GM23338 (cell line): Measurements from ENCODE around the gene CXCL6. TPM values are rescaled to one million over a fixed set of nuclear protein-coding genes. Genes with fewer than 3 reads are reported as not detected.

Source experiments
- ATAC-seq: fragments of 200-7000 bp; cut with Tn5 transposase; 3 replicates; pipeline ENCODE4 v1.9.1; 2020
- DNase-seq: peaks from one replicate; pipeline ENCODE4 v3.0.0-alpha.2; 2015; ENCODE audit warnings: low spot score
- H2AFZ ChIP-seq: fragments of 200-600 bp; sonication (generic); 2 replicates; pipeline ENCODE4 v1.8.0; 2016; ENCODE audit warnings: antibody characterized with exemption, mild to moderate bottlenecking, moderate library complexity
- H3F3A ChIP-seq: fragments of 200-600 bp; sonication (generic); replicated peaks from 2 replicates; pipeline ENCODE4 v1.8.0; 2017; ENCODE audit warnings: antibody characterized with exemption, mixed run types, low read depth
- H3K27ac ChIP-seq: fragments of 200-600 bp; sonication (generic); 2 replicates; pipeline ENCODE4 v1.6.1; 2016; ENCODE audit warnings: low read depth
- H3K27me3 ChIP-seq: fragments of 200-600 bp; sonication (generic); 2 replicates; pipeline ENCODE4 v1.8.0; 2016; ENCODE audit warnings: mild to moderate bottlenecking, mixed run types, moderate library complexity; ENCODE audit not compliant: insufficient read depth
- H3K36me3 ChIP-seq: fragments of 200-600 bp; sonication (generic); 2 replicates; pipeline ENCODE4 v1.8.0; 2016; ENCODE audit warnings: mild to moderate bottlenecking; ENCODE audit not compliant: insufficient read depth
- H3K4me1 ChIP-seq: fragments of 200-600 bp; sonication (generic); 2 replicates; pipeline ENCODE4 v1.8.0; 2016; ENCODE audit warnings: mild to moderate bottlenecking, moderate library complexity; ENCODE audit not compliant: insufficient read depth
- H3K4me2 ChIP-seq: fragments of 200-600 bp; sonication (generic); 2 replicates; pipeline ENCODE4 v1.7.1; 2017; ENCODE audit warnings: mixed run types
- H3K4me3 ChIP-seq: fragments of 200-600 bp; sonication (generic); 2 replicates; pipeline ENCODE4 v1.6.1; 2016; ENCODE audit warnings: mixed run types
- H3K79me2 ChIP-seq: fragments of 200-600 bp; sonication (generic); replicated peaks from 2 replicates; pipeline ENCODE4 v1.8.0; 2017; ENCODE audit warnings: mild to moderate bottlenecking; ENCODE audit not compliant: insufficient read depth
- H3K9me2 ChIP-seq: fragments of 200-600 bp; sonication (generic); 2 replicates; pipeline ENCODE4 v1.8.0; 2017; ENCODE audit not compliant: insufficient read depth
- H4K20me1 ChIP-seq: fragments of 200-600 bp; sonication (generic); replicated peaks from 2 replicates; pipeline ENCODE4 v1.8.0; 2017; ENCODE audit warnings: mild to moderate bottlenecking; ENCODE audit not compliant: insufficient read depth
- H3K27ac Mint-ChIP-seq: 2 replicates; pipeline ENCODE4 v1.8.0; 2020; ENCODE audit warnings: inconsistent platforms, mild to moderate bottlenecking, moderate library complexity, mixed read lengths
- H3K27me3 Mint-ChIP-seq: 3 replicates; pipeline ENCODE4 v1.8.0; 2022; ENCODE audit warnings: low read depth, mild to moderate bottlenecking, moderate library complexity, mixed read lengths, inconsistent platforms; ENCODE audit not compliant: insufficient read depth, poor library complexity
- H3K36me3 Mint-ChIP-seq: 3 replicates; pipeline ENCODE4 v1.8.0; 2021; ENCODE audit warnings: low read depth, mild to moderate bottlenecking, inconsistent platforms, moderate library complexity, mixed read lengths
- H3K4me1 Mint-ChIP-seq: 3 replicates; pipeline ENCODE4 v1.8.0; 2020; ENCODE audit warnings: mild to moderate bottlenecking, inconsistent platforms, mixed read lengths
- H3K4me3 Mint-ChIP-seq: 3 replicates; pipeline ENCODE4 v1.8.0; 2021; ENCODE audit warnings: moderate library complexity, mild to moderate bottlenecking, inconsistent platforms, mixed read lengths
- H3K9me3 Mint-ChIP-seq: 3 replicates; pipeline ENCODE4 v1.8.0; 2020; ENCODE audit warnings: moderate library complexity, mild to moderate bottlenecking, inconsistent platforms, mixed read lengths
- EZH2 ChIP-seq: fragments of 200-600 bp; sonication (generic); IDR thresholded peaks from one replicate; pipeline ENCODE4 v1.8.0; 2017; ENCODE audit warnings: antibody characterized with exemption, mild to moderate bottlenecking, low read depth; ENCODE audit not compliant: unreplicated experiment
- EZH2phosphoT487 ChIP-seq: fragments of 200-600 bp; sonication (generic); IDR thresholded peaks from one replicate; pipeline ENCODE4 v1.8.1; 2018; ENCODE audit warnings: antibody characterized with exemption; ENCODE audit not compliant: unreplicated experiment
- JUNB ChIP-seq: IDR thresholded peaks from one replicate; pipeline ENCODE4 v1.6.1; 2016; ENCODE audit warnings: antibody characterized with exemption; ENCODE audit not compliant: unreplicated experiment
- NANOG ChIP-seq: IDR thresholded peaks from 2 replicates; pipeline ENCODE4 v1.6.1; 2016; ENCODE audit warnings: antibody characterized with exemption, borderline replicate concordance
- POLR2AphosphoS5 ChIP-seq: IDR thresholded peaks from 2 replicates; pipeline ENCODE4 v1.6.1; 2016; ENCODE audit warnings: antibody characterized with exemption, low read depth
- STAT1 ChIP-seq: IDR thresholded peaks from one replicate; pipeline ENCODE4 v1.6.1; 2016; ENCODE audit warnings: antibody characterized with exemption; ENCODE audit not compliant: unreplicated experiment
- ZNF114 ChIP-seq: fragments of 250-450 bp; sonication (Bioruptor Pico); IDR thresholded peaks from 2 replicates; pipeline ENCODE4 v1.5.0; 2020; ENCODE audit warnings: mild to moderate bottlenecking, moderate library complexity
- ZNF331 ChIP-seq: fragments of 250-450 bp; sonication (Bioruptor Pico); IDR thresholded peaks from 2 replicates; pipeline ENCODE4 v1.5.0; 2020; ENCODE audit warnings: low read depth, mild to moderate bottlenecking, moderate library complexity
- polyA plus RNA-seq: library from polyadenylated mRNA; unstranded; fragments of >200 nt; fragmentation: Nextera tagmentation; extraction: Ambion mirVana; gene quantifications from 2 replicates; pipeline ENCODE4 v1.2.1, GENCODE V29; 2016
- total RNA-seq: library from RNA; depleted of rRNA; stranded (reverse); fragments of >200 nt; shearing (Covaris generic); gene quantifications from 2 replicates; pipeline ENCODE4 v1.2.3, GENCODE V29; 2014
- TF ChIP-seq, protein P1 (sequence below), 2 experiments: fragments of 200-600 bp in 1 of 2; sonication (generic) in 1 of 2; conservative IDR thresholded peaks; 2 replicates each; pipeline versions ENCODE4 v1.5.1 to v1.6.1; 2016 to 2017; ENCODE audit warnings: antibody characterized with exemption in 2 of 2, low read depth in 2 of 2, mild to moderate bottlenecking in 2 of 2, moderate library complexity in 1 of 2
- TF ChIP-seq, protein P2 (sequence below): IDR thresholded peaks from one replicate; pipeline ENCODE4 v1.6.1; 2018; ENCODE audit warnings: antibody characterized with exemption; ENCODE audit not compliant: unreplicated experiment

Gene CXCL6
- total and polyA plus RNA-seq, 2 experiments from 2014 or later = 7.2 to 11.8 TPM

- Histone ChIP-seq H4K20me1 (no peaks in the 10 kb centered on the region), H3K9me2 (no peaks in the 10 kb centered on the region), H3K36me3 (no peaks in the 10 kb centered on the region), H3K79me2 (no peaks in the 10 kb centered on the region), H3F3A (no peaks in the 10 kb centered on the region), H3K4me3 (no peak overlapping the region), H2AFZ (no peak overlapping the region), H3K4me2 (no peak overlapping the region), H3K27ac (no peak overlapping the region), H3K4me1 (peaks cover 7% of the 10 kb centered on the region; the same call in 1 of the 2 replicates), H3K27me3 (peaks cover 10% of the 10 kb centered on the region; the same call in 1 of the 2 replicates)
- H3K27ac Mint-ChIP-seq = no peak overlapping the region
- TF ChIP-seq, protein P1, sequence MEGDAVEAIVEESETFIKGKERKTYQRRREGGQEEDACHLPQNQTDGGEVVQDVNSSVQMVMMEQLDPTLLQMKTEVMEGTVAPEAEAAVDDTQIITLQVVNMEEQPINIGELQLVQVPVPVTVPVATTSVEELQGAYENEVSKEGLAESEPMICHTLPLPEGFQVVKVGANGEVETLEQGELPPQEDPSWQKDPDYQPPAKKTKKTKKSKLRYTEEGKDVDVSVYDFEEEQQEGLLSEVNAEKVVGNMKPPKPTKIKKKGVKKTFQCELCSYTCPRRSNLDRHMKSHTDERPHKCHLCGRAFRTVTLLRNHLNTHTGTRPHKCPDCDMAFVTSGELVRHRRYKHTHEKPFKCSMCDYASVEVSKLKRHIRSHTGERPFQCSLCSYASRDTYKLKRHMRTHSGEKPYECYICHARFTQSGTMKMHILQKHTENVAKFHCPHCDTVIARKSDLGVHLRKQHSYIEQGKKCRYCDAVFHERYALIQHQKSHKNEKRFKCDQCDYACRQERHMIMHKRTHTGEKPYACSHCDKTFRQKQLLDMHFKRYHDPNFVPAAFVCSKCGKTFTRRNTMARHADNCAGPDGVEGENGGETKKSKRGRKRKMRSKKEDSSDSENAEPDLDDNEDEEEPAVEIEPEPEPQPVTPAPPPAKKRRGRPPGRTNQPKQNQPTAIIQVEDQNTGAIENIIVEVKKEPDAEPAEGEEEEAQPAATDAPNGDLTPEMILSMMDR (conservative IDR thresholded peaks at IDR 0.05; ENCODE audit: low read depth in 2 of 2) = no peak
- H3K4me1 Mint-ChIP-seq = peaks cover 4% of the 10 kb centered on the region
- H3K27me3 Mint-ChIP-seq = peaks cover 4% of the 10 kb centered on the region
- H3K9me3 Mint-ChIP-seq = no peaks in the 10 kb centered on the region
- DNase-seq (no peak), ATAC-seq (no peak)
- no peak overlapping the region for H3K4me3 Mint-ChIP-seq
- no peaks in the 10 kb centered on the region for H3K36me3 Mint-ChIP-seq
Observed at GRCh38 chr4:73855406-73855805, 18.9 kb downstream of the CXCL6 start.

DNA sequence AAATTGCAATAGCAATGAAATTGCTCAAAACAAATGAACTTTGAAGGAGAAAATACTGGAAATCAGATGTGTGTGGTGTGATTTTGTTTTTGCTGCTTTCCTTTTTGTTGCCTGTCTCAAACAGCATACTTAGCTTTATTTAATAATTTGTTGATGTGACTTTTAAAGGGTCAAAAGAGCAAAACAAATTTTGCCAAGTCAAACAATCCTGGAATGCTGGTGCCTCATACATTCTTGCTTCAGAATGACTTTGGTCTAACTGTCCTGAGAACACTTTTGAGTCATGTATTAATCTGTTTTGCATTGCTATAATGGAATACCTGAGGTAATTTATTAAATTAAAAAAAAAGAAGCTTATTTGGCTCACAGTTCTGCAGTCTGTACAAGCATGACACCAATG is 20.0 kb downstream of the CXCL6 start:
- no peak overlapping the region for H3K4me3 Mint-ChIP-seq
- H3K36me3 ChIP-seq = no peaks in the 10 kb centered on the region
- H3K4me2 ChIP-seq = no peak overlapping the region
- H3K27ac Mint-ChIP-seq = no peak overlapping the region
- no peaks in the 10 kb centered on the region for H3K9me3 Mint-ChIP-seq
- H3K9me2 ChIP-seq = no peaks in the 10 kb centered on the region
- H4K20me1 ChIP-seq = no peaks in the 10 kb centered on the region
- H3K27ac ChIP-seq = no peak overlapping the region
- H3K27me3 ChIP-seq = peaks cover 10% of the 10 kb centered on the region; the same call in 1 of the 2 replicates
- ATAC-seq (no peak), DNase-seq (no peak)
- peaks cover 7% of the 10 kb centered on the region; the same call in 1 of the 2 replicates for H3K4me1 ChIP-seq
- no peaks in the 10 kb centered on the region for H3K36me3 Mint-ChIP-seq
- H3K79me2 ChIP-seq = no peaks in the 10 kb centered on the region
- peaks cover 4% of the 10 kb centered on the region for H3K27me3 Mint-ChIP-seq
- no peaks in the 10 kb centered on the region for H3F3A ChIP-seq
- H3K4me3 ChIP-seq = no peak overlapping the region
- H3K4me1 Mint-ChIP-seq = peaks cover 4% of the 10 kb centered on the region
- H2AFZ ChIP-seq = no peak overlapping the region
- TF ChIP-seq EZH2phosphoT487 (no peak), STAT1 (no peak), ZNF331 (no peak), EZH2 (no peak), NANOG (no peak), JUNB (no peak), POLR2AphosphoS5 (no peak), ZNF114 (CRISPR knock-in tag) (no peak)
- TF ChIP-seq, protein P2, sequence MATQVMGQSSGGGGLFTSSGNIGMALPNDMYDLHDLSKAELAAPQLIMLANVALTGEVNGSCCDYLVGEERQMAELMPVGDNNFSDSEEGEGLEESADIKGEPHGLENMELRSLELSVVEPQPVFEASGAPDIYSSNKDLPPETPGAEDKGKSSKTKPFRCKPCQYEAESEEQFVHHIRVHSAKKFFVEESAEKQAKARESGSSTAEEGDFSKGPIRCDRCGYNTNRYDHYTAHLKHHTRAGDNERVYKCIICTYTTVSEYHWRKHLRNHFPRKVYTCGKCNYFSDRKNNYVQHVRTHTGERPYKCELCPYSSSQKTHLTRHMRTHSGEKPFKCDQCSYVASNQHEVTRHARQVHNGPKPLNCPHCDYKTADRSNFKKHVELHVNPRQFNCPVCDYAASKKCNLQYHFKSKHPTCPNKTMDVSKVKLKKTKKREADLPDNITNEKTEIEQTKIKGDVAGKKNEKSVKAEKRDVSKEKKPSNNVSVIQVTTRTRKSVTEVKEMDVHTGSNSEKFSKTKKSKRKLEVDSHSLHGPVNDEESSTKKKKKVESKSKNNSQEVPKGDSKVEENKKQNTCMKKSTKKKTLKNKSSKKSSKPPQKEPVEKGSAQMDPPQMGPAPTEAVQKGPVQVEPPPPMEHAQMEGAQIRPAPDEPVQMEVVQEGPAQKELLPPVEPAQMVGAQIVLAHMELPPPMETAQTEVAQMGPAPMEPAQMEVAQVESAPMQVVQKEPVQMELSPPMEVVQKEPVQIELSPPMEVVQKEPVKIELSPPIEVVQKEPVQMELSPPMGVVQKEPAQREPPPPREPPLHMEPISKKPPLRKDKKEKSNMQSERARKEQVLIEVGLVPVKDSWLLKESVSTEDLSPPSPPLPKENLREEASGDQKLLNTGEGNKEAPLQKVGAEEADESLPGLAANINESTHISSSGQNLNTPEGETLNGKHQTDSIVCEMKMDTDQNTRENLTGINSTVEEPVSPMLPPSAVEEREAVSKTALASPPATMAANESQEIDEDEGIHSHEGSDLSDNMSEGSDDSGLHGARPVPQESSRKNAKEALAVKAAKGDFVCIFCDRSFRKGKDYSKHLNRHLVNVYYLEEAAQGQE = no peak
- TF ChIP-seq, protein P1 (conservative IDR thresholded peaks at IDR 0.05; ENCODE audit: low read depth in 2 of 2) = no peak
